Measurements from ENCODE around the gene DNAI7. TPM values are rescaled to one million over a fixed set of nuclear protein-coding genes. Genes with fewer than 3 reads are reported as not detected.

Gene DNAI7
- total and polyA plus RNA-seq, 3 donors from 2014 or later, result 10.1 to 22.6 (median 21.0) TPM

DNA sequence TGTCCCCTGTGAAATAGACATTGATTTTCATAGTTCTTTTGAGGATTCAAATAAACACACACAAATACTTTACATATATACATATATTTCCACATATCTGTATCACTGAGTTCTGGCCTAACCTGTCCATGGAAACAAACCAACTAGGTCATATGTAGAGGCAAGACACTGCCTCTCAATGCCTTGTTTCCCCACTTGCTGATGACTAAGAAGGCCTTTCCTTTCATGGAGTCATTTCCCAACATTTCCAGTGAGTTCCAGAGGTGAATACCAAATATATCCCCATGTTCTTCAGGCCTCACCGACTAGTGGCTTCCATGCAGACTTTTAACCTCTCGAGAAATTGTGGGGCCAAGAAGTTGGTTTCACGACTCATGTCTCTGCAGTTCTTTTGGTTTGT lies 120.8 kb downstream of the DNAI7 start:
- Histone ChIP-seq H3K4me3 (no peak overlapping the region), H3K27me3 (no peaks in the 10 kb centered on the region), H3K9me3 (no peaks in the 10 kb centered on the region), H3K4me1 (no peaks in the 10 kb centered on the region), H3K36me3 (ENCODE audit: low read depth, missing control alignments) (no peaks in the 10 kb centered on the region), H3K27ac (no peak overlapping the region)
- 60 to 78% methylated on average over 3 of the region's 3 CpGs for WGBS, 2 donors
- DNase-seq, result no peak
- TF ChIP-seq, protein P1, sequence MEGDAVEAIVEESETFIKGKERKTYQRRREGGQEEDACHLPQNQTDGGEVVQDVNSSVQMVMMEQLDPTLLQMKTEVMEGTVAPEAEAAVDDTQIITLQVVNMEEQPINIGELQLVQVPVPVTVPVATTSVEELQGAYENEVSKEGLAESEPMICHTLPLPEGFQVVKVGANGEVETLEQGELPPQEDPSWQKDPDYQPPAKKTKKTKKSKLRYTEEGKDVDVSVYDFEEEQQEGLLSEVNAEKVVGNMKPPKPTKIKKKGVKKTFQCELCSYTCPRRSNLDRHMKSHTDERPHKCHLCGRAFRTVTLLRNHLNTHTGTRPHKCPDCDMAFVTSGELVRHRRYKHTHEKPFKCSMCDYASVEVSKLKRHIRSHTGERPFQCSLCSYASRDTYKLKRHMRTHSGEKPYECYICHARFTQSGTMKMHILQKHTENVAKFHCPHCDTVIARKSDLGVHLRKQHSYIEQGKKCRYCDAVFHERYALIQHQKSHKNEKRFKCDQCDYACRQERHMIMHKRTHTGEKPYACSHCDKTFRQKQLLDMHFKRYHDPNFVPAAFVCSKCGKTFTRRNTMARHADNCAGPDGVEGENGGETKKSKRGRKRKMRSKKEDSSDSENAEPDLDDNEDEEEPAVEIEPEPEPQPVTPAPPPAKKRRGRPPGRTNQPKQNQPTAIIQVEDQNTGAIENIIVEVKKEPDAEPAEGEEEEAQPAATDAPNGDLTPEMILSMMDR (IDR thresholded peaks at IDR 0.05), result no peak
- no peak for TF ChIP-seq POLR2A (IDR thresholded peaks at IDR 0.05)
- intact Hi-C loops (cut with DNase I; ENCODE audit: low total_unique reads), result no loop called here

DNA sequence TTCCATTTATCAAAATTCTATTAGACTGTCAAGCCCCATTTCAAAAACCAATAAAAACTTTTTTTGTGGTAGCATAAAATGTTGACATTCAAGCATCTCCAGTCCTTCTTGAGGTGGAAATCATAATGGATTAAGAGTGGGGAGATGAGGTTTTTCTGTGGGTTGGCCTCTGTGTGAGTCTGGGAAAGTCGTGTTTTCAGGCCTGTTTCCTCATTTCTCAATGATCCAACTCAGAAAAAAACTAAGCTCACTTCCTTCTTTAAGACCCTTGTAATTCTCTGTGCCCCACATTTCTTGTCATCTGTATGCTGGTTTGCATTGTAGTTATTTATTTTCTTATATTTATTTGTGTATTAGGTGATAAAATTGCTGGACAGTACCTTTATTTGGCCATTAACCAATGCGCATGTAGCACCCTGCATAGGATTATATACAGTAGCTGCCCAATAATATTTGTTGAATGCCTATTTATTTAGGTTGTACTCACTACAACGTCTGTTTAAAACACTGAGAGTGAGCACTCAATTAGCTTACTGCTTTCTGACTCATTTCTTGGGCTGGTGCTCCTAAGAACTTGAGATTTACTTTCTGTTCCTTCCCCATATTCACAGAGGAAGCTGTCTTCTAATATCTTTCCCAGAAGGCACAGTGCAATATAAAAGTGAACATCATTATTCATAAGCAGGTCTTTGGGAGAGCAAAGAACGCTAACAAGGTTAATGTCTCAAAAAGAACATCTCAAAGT lies 121.9 kb downstream of the DNAI7 start:
- H3K27me3 ChIP-seq, result no peaks in the 10 kb centered on the region
- TF ChIP-seq, protein P1 (IDR thresholded peaks at IDR 0.05), result no peak
- TF ChIP-seq POLR2A (IDR thresholded peaks at IDR 0.05), result no peak
- no peaks in the 10 kb centered on the region for H3K36me3 ChIP-seq (ENCODE audit: low read depth, missing control alignments)
- H3K4me1 ChIP-seq, result no peaks in the 10 kb centered on the region
- 80 to 88% methylated on average over 4 of the region's 4 CpGs for whole genome bisulfite sequencing, 2 donors
- intact Hi-C loops (cut with DNase I; ENCODE audit: low total_unique reads), result no loop called here
- H3K9me3 ChIP-seq, result no peaks in the 10 kb centered on the region
- DNase-seq, result no peak
- no peak overlapping the region for H3K4me3 ChIP-seq
- H3K27ac ChIP-seq, result no peak overlapping the region

DNA sequence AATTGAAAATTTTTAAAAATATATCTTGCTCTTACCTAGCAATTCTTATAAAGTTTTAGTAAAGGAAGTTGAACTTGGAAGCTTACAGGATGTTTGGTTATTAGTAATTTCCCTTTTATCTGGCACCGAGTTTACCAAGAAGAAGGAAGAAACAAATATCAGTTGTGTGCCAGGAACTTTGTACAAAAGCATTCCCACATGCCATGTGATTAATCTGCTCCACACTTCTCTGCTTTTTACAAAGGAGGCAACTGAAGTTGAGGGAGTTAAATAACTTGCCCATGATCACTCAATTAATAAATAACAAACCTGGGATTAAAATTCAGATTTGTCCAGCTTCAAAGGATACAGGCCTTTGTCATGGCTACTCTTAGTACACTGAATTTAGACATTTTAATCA lies 123.6 kb downstream of the DNAI7 start:
- TF ChIP-seq POLR2A (IDR thresholded peaks at IDR 0.05), result no peak
- TF ChIP-seq, protein P1 (IDR thresholded peaks at IDR 0.05), result no peak
- H3K27ac ChIP-seq, result no peak overlapping the region
- 31 to 37% methylated on average over 1 of the region's 1 CpG for WGBS, 2 donors
- no peak for DNase-seq
- intact Hi-C loops (cut with DNase I; ENCODE audit: low total_unique reads), result no loop called here
- H3K4me1 ChIP-seq, result no peaks in the 10 kb centered on the region
- H3K27me3 ChIP-seq, result no peaks in the 10 kb centered on the region
- H3K4me3 ChIP-seq, result no peak overlapping the region
- H3K9me3 ChIP-seq, result no peaks in the 10 kb centered on the region
- H3K36me3 ChIP-seq (ENCODE audit: low read depth, missing control alignments), result no peaks in the 10 kb centered on the region

DNA sequence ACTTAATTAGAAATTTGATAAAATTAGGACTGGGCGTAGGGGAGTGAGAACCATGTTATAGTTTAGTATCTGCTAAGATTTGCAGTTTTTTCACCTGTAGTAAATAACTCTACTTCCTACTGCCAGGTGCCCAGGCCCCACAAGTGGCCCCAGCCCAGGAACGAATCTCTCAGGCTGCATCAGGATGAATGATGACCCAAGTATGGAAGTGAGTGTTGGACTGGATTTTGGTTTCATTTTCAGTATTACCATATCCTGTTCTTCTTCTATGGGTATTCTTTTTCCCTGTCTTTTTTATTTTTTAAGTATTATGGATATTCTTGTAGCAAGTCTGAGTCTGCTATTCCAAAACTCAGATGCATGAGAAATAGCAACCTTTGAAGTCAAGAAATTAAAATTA lies 125.7 kb downstream of the DNAI7 start:
- intact Hi-C loops (cut with DNase I; ENCODE audit: low total_unique reads), result no loop called here
- H3K36me3 ChIP-seq (ENCODE audit: low read depth, missing control alignments), result no peaks in the 10 kb centered on the region
- WGBS, 2 donors, result 64 to 69% methylated on average over 2 of the region's 2 CpGs

More for the DNA sequence above, 125.7 kb downstream of the DNAI7 start:
- Histone ChIP-seq H3K9me3 (no peaks in the 10 kb centered on the region), H3K4me1 (no peaks in the 10 kb centered on the region), H3K27ac (no peak overlapping the region), H3K27me3 (no peaks in the 10 kb centered on the region), H3K4me3 (no peak overlapping the region)
- TF ChIP-seq, protein P1 (IDR thresholded peaks at IDR 0.05), result no peak
- TF ChIP-seq POLR2A (IDR thresholded peaks at IDR 0.05), result no peak
- DNase-seq, result no peak

Measured in testis (tissue), 3 donors.